Measurements from ENCODE around the gene INHBC.
A peak's percentile ranks its signal among the peaks of the same experiment; 100 is the strongest.

The INHBC gene

GRCh38 chr12:57449375-57449774, 14.8 kb downstream of the INHBC start:
- Histone ChIP-seq H3K27me3 (ENCODE audit: insufficient read depth, low read depth, severe bottlenecking) (no peaks in the 10 kb centered on the region), H3K9me3 (ENCODE audit: severe bottlenecking) (no peaks in the 10 kb centered on the region), H3K27ac (no peak overlapping the region), H3K4me3 (ENCODE audit: low read depth, low read length) (no peak overlapping the region), H3K36me3 (no peaks in the 10 kb centered on the region)
- TF ChIP-seq CTCF (IDR thresholded peaks at IDR 0.05; ENCODE audit: low read depth, low read length): no peak
- DNase-seq: no peak

- DNase-seq: no peak
- H3K4me3 ChIP-seq (ENCODE audit: low read depth, low read length): no peak overlapping the region
- H3K27ac ChIP-seq: no peak overlapping the region
- no peaks in the 10 kb centered on the region for H3K9me3 ChIP-seq (ENCODE audit: severe bottlenecking)
- no peak for TF ChIP-seq CTCF (IDR thresholded peaks at IDR 0.05; ENCODE audit: low read depth, low read length)
- no peaks in the 10 kb centered on the region for H3K27me3 ChIP-seq (ENCODE audit: insufficient read depth, low read depth, severe bottlenecking)
- no peaks in the 10 kb centered on the region for H3K36me3 ChIP-seq
Observed at GRCh38 chr12:57450057-57450456, 15.5 kb downstream of the INHBC start.

GRCh38 chr12:57451233-57451778, 16.7 kb downstream of the INHBC start:
- Histone ChIP-seq H3K4me3 (ENCODE audit: low read depth, low read length) (no peak overlapping the region), H3K36me3 (peaks cover 2% of the 10 kb centered on the region), H3K27me3 (ENCODE audit: insufficient read depth, low read depth, severe bottlenecking) (no peaks in the 10 kb centered on the region), H3K9me3 (ENCODE audit: severe bottlenecking) (no peaks in the 10 kb centered on the region), H3K27ac (peak overlapping the region; percentile 79)
- no peak for TF ChIP-seq CTCF (IDR thresholded peaks at IDR 0.05; ENCODE audit: low read depth, low read length)
- no peak for DNase-seq

GRCh38 chr12:57452181-57452936, 17.8 kb downstream of the INHBC start:
- no peaks in the 10 kb centered on the region for H3K27me3 ChIP-seq (ENCODE audit: insufficient read depth, low read depth, severe bottlenecking)
- peak; percentile 94 for DNase-seq
- TF ChIP-seq CTCF (IDR thresholded peaks at IDR 0.05; ENCODE audit: low read depth, low read length): no peak
- peak overlapping the region; percentile 100 for H3K27ac ChIP-seq
- H3K36me3 ChIP-seq: peaks cover 10% of the 10 kb centered on the region
- peak overlapping the region; percentile 29 for H3K4me3 ChIP-seq (ENCODE audit: low read depth, low read length)
- no peaks in the 10 kb centered on the region for H3K9me3 ChIP-seq (ENCODE audit: severe bottlenecking)

- Histone ChIP-seq H3K27ac (peak overlapping the region; percentile 100), H3K27me3 (ENCODE audit: insufficient read depth, low read depth, severe bottlenecking) (no peaks in the 10 kb centered on the region), H3K36me3 (peaks cover 16% of the 10 kb centered on the region), H3K9me3 (ENCODE audit: severe bottlenecking) (no peaks in the 10 kb centered on the region), H3K4me3 (ENCODE audit: low read depth, low read length) (peak overlapping the region; percentile 29; the same call in 1 of the 2 replicates)
- peak; percentile 95 for TF ChIP-seq CTCF (IDR thresholded peaks at IDR 0.05; ENCODE audit: low read depth, low read length)
- DNase-seq: peak; percentile 92
Observed at GRCh38 chr12:57452937-57453509, 18.4 kb downstream of the INHBC start.
